ENCODE results near the gene CTLA4.

DNA sequence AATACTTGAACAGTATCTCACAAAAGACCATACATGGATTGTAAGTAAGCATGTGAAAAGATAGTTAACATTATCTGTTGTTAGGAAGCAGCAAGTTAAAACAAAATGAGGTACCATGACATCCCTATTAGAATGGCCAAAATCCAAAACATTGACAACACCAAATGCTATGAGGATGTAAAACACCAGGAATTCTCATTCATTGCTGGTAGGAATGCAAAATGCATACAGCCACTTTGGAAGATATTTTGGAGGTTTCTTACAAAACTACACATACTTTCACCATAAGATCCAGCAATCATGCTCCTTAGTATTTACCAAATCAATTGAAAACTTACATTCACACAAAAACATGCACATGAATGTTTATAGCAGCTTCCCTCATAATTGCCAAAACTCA, 38.1 kb downstream of the CTLA4 start:
- TF ChIP-seq TARDBP (IDR thresholded peaks at IDR 0.05) = no peak
- no peak for TF ChIP-seq ELF4 (IDR thresholded peaks at IDR 0.05)
- TF ChIP-seq SP1 (IDR thresholded peaks at IDR 0.05) = no peak
- TF ChIP-seq FOXM1 (IDR thresholded peaks at IDR 0.05; ENCODE audit: borderline replicate concordance) = no peak
- no peak for TF ChIP-seq BHLHE40 (IDR thresholded peaks at IDR 0.05; ENCODE audit: borderline replicate concordance)
- TF ChIP-seq ARNT (IDR thresholded peaks at IDR 0.05) = no peak
- TF ChIP-seq FOXA1 (IDR thresholded peaks at IDR 0.05) = no peak

All from HEK293T (cell line).